Stimulated activated naive CD4-positive, alpha-beta T cell treated with Interleukin-2 at 50 U/mL for 16 hours (primary cell): ENCODE data around the gene CEP63.
A peak's percentile ranks its signal among the peaks of the same experiment; 100 is the strongest.
"Not testable (repeated sequence)": the region's sequence is repeated elsewhere in the genome, so short reads cannot be mapped to it uniquely, and the experiment has no call there.

ENCODE experiments used
- DNase-seq: peaks from one replicate; lab custom pipeline; 2025; lab: John Stamatoyannopoulos, UW

The CEP63 gene

GRCh38 chr3:134576426-134576825 is 90.6 kb downstream of the CEP63 start:
- no peak for DNase-seq

GRCh38 chr3:134576831-134577230 is 91.0 kb downstream of the CEP63 start:
- DNase-seq = no peak

GRCh38 chr3:134579141-134579665 is 93.3 kb downstream of the CEP63 start:
- DNase-seq = no peak

- DNase-seq = no peak
These were observed 104.9 kb downstream of the CEP63 start for GRCh38 chr3:134590766-134591165.

- no peak for DNase-seq
These were observed 106.9 kb downstream of the CEP63 start for GRCh38 chr3:134592806-134593205.

GRCh38 chr3:134594331-134594741 is 108.5 kb downstream of the CEP63 start:
- no peak for DNase-seq

GRCh38 chr3:134594986-134595385 is 109.1 kb downstream of the CEP63 start:
- DNase-seq = not testable (repeated sequence)

GRCh38 chr3:134597390-134597970 is 111.6 kb downstream of the CEP63 start:
- no peak for DNase-seq

- DNase-seq = no peak
These were observed 113.1 kb downstream of the CEP63 start for GRCh38 chr3:134598763-134599545.

- no peak for DNase-seq
These were observed 114.3 kb downstream of the CEP63 start for GRCh38 chr3:134600206-134600605.

GRCh38 chr3:134600685-134601463 is 115.0 kb downstream of the CEP63 start:
- peak; percentile 40 for DNase-seq

GRCh38 chr3:134601539-134602439 is 115.9 kb downstream of the CEP63 start:
- no peak for DNase-seq

GRCh38 chr3:134602440-134602814 is 116.6 kb downstream of the CEP63 start:
- no peak for DNase-seq

GRCh38 chr3:134603480-134603879 is 117.6 kb downstream of the CEP63 start:
- no peak for DNase-seq

- DNase-seq = no peak
These were observed 118.1 kb downstream of the CEP63 start for GRCh38 chr3:134603956-134604355.

GRCh38 chr3:134605556-134605955 is 119.7 kb downstream of the CEP63 start:
- DNase-seq = no peak

- DNase-seq = no peak
These were observed 120.5 kb downstream of the CEP63 start for GRCh38 chr3:134606033-134607025.

- no peak for DNase-seq
These were observed 121.5 kb downstream of the CEP63 start for GRCh38 chr3:134607054-134608022.
